ENCODE data around the gene NDUFAF2.
"Not testable (repeated sequence)": the region's sequence is repeated elsewhere in the genome, so short reads cannot be mapped to it uniquely, and the experiment has no call there.

The NDUFAF2 gene

GRCh38 chr5:61028382-61028781, 83.4 kb downstream of the NDUFAF2 start:
- H3K27ac Mint-ChIP-seq (ENCODE audit: low read depth), result no peak overlapping the region
- no peaks in the 10 kb centered on the region for H3K9me3 Mint-ChIP-seq
- ATAC-seq (replicated peaks; ENCODE audit: extremely low read depth, poor library complexity, severe bottlenecking) (no peak), DNase-seq (ENCODE audit: low spot score in 2 of 2) (no peak)
- H3K27me3 Mint-ChIP-seq, result no peaks in the 10 kb centered on the region
- no peaks in the 10 kb centered on the region for H3K36me3 Mint-ChIP-seq (ENCODE audit: insufficient read depth)
- H3K4me3 Mint-ChIP-seq, result no peak overlapping the region
- H3K4me1 Mint-ChIP-seq, result peaks cover 6% of the 10 kb centered on the region

- no peak overlapping the region for H3K4me3 Mint-ChIP-seq
- DNase-seq (ENCODE audit: low spot score in 2 of 2) (no peak), ATAC-seq (replicated peaks; ENCODE audit: extremely low read depth, poor library complexity, severe bottlenecking) (no peak)
- peaks cover 6% of the 10 kb centered on the region for H3K4me1 Mint-ChIP-seq
- H3K9me3 Mint-ChIP-seq, result no peaks in the 10 kb centered on the region
- no peak overlapping the region for H3K27ac Mint-ChIP-seq (ENCODE audit: low read depth)
- no peaks in the 10 kb centered on the region for H3K36me3 Mint-ChIP-seq (ENCODE audit: insufficient read depth)
- no peaks in the 10 kb centered on the region for H3K27me3 Mint-ChIP-seq
Measured at GRCh38 chr5:61029456-61030162, 84.6 kb downstream of the NDUFAF2 start.

DNA sequence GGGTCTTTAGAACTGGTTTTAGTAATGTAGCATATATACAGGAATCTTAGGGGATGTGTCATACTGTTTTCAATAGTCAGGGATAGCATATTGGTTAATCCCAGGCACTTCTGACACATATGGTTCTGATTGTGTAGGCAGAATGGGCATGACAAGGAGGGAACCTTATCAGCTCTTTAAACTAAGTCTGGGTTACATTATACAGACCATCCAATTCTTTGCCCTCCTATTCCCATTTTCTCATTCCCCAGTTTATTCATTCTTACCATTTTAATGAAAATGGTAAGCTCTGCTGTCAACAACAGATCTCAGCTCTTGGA, 85.1 kb downstream of the NDUFAF2 start:
- ATAC-seq (replicated peaks; ENCODE audit: extremely low read depth, poor library complexity, severe bottlenecking), result no peak
- DNase-seq (ENCODE audit: low spot score in 2 of 2), result no peak
- H3K27ac Mint-ChIP-seq (ENCODE audit: low read depth), result no peak overlapping the region

GRCh38 chr5:61031301-61031700, 86.3 kb downstream of the NDUFAF2 start:
- H3K27ac Mint-ChIP-seq (ENCODE audit: low read depth), result not testable (repeated sequence)

More for the DNA sequence above, 85.1 kb downstream of the NDUFAF2 start:
- Mint-ChIP-seq H3K36me3 (ENCODE audit: insufficient read depth) (no peaks in the 10 kb centered on the region), H3K9me3 (no peaks in the 10 kb centered on the region), H3K27me3 (no peaks in the 10 kb centered on the region), H3K4me3 (no peak overlapping the region), H3K4me1 (peaks cover 6% of the 10 kb centered on the region)

DNA sequence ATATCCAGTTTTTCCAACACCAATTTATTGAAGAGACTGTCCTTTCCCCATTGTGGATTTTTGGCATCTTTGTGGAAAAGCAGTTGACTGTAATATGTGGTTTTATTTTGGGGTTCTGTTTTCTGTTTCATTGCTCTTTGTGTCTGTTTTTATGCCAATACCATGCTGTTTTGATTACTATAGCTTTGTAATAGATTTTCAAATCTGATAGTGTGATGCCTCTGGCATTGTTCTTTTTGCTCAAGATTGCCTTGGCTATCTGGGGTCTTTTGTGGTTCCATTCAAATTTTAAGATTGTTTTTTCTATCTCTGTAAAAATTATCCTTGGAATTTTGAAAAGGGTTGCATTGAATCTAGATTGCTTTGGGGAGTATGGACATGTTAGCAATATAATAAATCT, 99.5 kb downstream of the NDUFAF2 start:
- no peaks in the 10 kb centered on the region for H3K27me3 Mint-ChIP-seq
- H3K36me3 Mint-ChIP-seq (ENCODE audit: insufficient read depth), result peaks cover 3% of the 10 kb centered on the region
- H3K4me3 Mint-ChIP-seq, result no peak overlapping the region
- H3K27ac Mint-ChIP-seq (ENCODE audit: low read depth), result no peak overlapping the region
- no peak for DNase-seq (ENCODE audit: low spot score in 2 of 2)
- peaks cover 5% of the 10 kb centered on the region for H3K9me3 Mint-ChIP-seq
- no peak for ATAC-seq (replicated peaks; ENCODE audit: extremely low read depth, poor library complexity, severe bottlenecking)
- peaks cover 8% of the 10 kb centered on the region for H3K4me1 Mint-ChIP-seq

More at GRCh38 chr5:61031301-61031700, 86.3 kb downstream of the NDUFAF2 start:
- H3K27me3 Mint-ChIP-seq; ATAC-seq (replicated peaks; ENCODE audit: extremely low read depth, poor library complexity, severe bottlenecking); DNase-seq (ENCODE audit: low spot score in 2 of 2); H3K4me3 Mint-ChIP-seq; H3K4me1 Mint-ChIP-seq; H3K9me3 Mint-ChIP-seq; H3K36me3 Mint-ChIP-seq (ENCODE audit: insufficient read depth): not testable (repeated sequence)

DNA sequence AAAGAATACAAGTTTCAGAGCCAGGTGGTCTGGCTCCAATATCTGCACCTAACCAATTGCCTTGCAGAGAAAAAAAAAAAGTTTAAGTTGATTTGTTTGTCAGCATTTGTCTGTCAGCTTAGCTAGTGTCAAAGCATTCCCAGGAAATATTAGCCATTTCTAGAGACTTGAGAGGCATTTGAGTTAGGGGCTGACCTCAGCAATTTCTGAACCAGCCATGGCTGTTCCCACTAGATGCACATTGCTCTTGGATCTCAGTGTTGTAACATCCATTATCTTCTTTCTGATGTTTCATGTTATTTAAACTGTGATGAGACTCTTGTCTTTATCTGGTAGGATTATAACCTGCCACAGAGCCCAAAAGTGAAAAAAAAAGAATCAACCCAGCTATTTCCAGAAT, 102.3 kb downstream of the NDUFAF2 start:
- Mint-ChIP-seq H3K27me3 (no peaks in the 10 kb centered on the region), H3K36me3 (ENCODE audit: insufficient read depth) (peaks cover 2% of the 10 kb centered on the region), H3K9me3 (peaks cover 5% of the 10 kb centered on the region), H3K4me1 (peaks cover 8% of the 10 kb centered on the region), H3K27ac (ENCODE audit: low read depth) (no peak overlapping the region), H3K4me3 (no peak overlapping the region)
- no peak for ATAC-seq (replicated peaks; ENCODE audit: extremely low read depth, poor library complexity, severe bottlenecking)
- DNase-seq (ENCODE audit: low spot score in 2 of 2), result no peak

DNA sequence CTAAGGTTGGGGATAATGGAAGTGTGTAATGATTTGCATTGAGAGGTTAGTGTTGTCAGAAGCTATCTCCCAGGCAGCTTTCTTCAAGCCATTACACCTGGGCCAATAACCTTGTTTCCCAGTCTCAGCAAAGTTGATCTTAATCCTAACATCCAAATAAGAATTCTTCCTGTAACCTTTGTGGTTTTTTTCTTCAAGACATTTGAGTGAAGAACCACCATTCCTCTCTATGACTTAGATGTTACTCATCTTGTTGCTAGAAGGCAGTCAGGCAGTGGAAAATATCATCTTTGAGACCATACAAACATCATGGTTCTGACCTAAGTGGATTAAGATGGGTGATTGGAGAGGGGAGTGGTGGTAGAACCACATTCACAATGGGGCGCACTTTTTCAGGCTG, 103.5 kb downstream of the NDUFAF2 start:
- DNase-seq (ENCODE audit: low spot score in 2 of 2) (no peak), ATAC-seq (replicated peaks; ENCODE audit: extremely low read depth, poor library complexity, severe bottlenecking) (no peak)
- peaks cover 8% of the 10 kb centered on the region for H3K4me1 Mint-ChIP-seq

DNA sequence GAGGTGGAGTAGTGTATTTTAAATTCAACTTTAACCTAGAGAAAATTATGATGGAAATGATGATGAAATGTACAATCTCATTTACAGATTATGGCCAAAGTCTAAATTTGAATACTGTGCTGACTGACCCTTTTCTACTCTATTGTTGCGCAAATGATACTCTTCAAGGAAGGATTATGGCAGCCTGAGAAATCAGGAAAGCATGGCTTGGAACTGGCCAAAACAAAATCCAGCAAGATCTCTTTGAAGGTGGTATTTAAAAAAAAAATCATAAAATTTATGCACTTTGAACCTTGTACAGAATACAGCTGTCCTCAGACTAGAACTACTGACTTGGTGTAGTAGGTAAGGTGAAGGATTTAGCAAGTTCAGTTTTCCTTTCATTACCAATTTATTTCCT, 105.3 kb downstream of the NDUFAF2 start:
- Mint-ChIP-seq H3K4me1 (peaks cover 8% of the 10 kb centered on the region), H3K27ac (ENCODE audit: low read depth) (no peak overlapping the region), H3K9me3 (no peaks in the 10 kb centered on the region), H3K36me3 (ENCODE audit: insufficient read depth) (peaks cover 2% of the 10 kb centered on the region), H3K4me3 (no peak overlapping the region), H3K27me3 (no peaks in the 10 kb centered on the region)
- DNase-seq (ENCODE audit: low spot score in 2 of 2), result no peak
- ATAC-seq (replicated peaks; ENCODE audit: extremely low read depth, poor library complexity, severe bottlenecking), result no peak

More for the DNA sequence above, 103.5 kb downstream of the NDUFAF2 start:
- H3K4me3 Mint-ChIP-seq, result no peak overlapping the region
- H3K27ac Mint-ChIP-seq (ENCODE audit: low read depth), result no peak overlapping the region
- peaks cover 2% of the 10 kb centered on the region for H3K36me3 Mint-ChIP-seq (ENCODE audit: insufficient read depth)
- no peaks in the 10 kb centered on the region for H3K27me3 Mint-ChIP-seq
- peaks cover 5% of the 10 kb centered on the region for H3K9me3 Mint-ChIP-seq

- peaks cover 2% of the 10 kb centered on the region for H3K36me3 Mint-ChIP-seq (ENCODE audit: insufficient read depth)
- H3K27me3 Mint-ChIP-seq, result no peaks in the 10 kb centered on the region
Measured at GRCh38 chr5:61051267-61051666, 106.3 kb downstream of the NDUFAF2 start.

GRCh38 chr5:61052882-61053281, 107.9 kb downstream of the NDUFAF2 start:
- no peaks in the 10 kb centered on the region for H3K9me3 Mint-ChIP-seq
- H3K27me3 Mint-ChIP-seq, result no peaks in the 10 kb centered on the region
- H3K36me3 Mint-ChIP-seq (ENCODE audit: insufficient read depth), result peaks cover 2% of the 10 kb centered on the region
- no peak overlapping the region for H3K4me3 Mint-ChIP-seq
- ATAC-seq (replicated peaks; ENCODE audit: extremely low read depth, poor library complexity, severe bottlenecking), result no peak
- H3K4me1 Mint-ChIP-seq, result no peaks in the 10 kb centered on the region
- no peak overlapping the region for H3K27ac Mint-ChIP-seq (ENCODE audit: low read depth)
- no peak for DNase-seq (ENCODE audit: low spot score in 2 of 2)

More at GRCh38 chr5:61051267-61051666, 106.3 kb downstream of the NDUFAF2 start:
- ATAC-seq (replicated peaks; ENCODE audit: extremely low read depth, poor library complexity, severe bottlenecking), result no peak
- H3K9me3 Mint-ChIP-seq, result no peaks in the 10 kb centered on the region
- no peak overlapping the region for H3K27ac Mint-ChIP-seq (ENCODE audit: low read depth)
- no peak for DNase-seq (ENCODE audit: low spot score in 2 of 2)
- H3K4me1 Mint-ChIP-seq, result no peaks in the 10 kb centered on the region
- H3K4me3 Mint-ChIP-seq, result no peak overlapping the region

- DNase-seq (ENCODE audit: low spot score in 2 of 2), result no peak
Measured at GRCh38 chr5:61053937-61054336, 108.9 kb downstream of the NDUFAF2 start.

DNA sequence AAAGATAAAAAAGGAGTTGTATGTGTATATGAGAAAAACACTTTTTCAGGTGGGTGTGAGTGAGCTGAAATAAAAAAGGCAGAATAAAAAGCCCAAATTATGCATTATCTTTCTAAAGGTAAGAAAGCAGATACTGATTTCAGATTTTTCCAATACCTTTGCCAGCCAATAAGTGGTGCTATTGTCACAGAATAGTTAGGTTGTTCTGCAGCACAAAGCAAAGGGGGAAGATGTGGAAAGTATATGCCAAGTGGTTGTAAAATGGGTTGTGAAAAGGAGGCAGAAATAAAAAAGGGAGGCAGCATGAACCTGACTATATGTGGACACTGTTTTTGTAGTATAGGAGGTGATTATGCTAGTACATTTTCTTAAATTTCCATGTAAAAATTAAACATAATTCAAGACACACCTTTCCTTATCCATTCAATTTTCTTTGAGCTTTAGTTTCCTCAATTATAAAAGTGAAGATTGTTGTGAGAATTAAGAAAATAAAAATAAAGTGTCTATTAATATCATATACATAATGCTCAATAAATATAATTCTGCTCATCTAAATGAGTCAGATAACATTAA, 110.5 kb downstream of the NDUFAF2 start:
- no peaks in the 10 kb centered on the region for H3K4me1 Mint-ChIP-seq
- no peak overlapping the region for H3K27ac Mint-ChIP-seq (ENCODE audit: low read depth)
- H3K27me3 Mint-ChIP-seq, result no peaks in the 10 kb centered on the region
- ATAC-seq (replicated peaks; ENCODE audit: extremely low read depth, poor library complexity, severe bottlenecking) (no peak), DNase-seq (ENCODE audit: low spot score in 2 of 2) (no peak)
- H3K36me3 Mint-ChIP-seq (ENCODE audit: insufficient read depth), result no peaks in the 10 kb centered on the region
- no peak overlapping the region for H3K4me3 Mint-ChIP-seq
- H3K9me3 Mint-ChIP-seq, result no peaks in the 10 kb centered on the region

More at GRCh38 chr5:61053937-61054336, 108.9 kb downstream of the NDUFAF2 start:
- no peaks in the 10 kb centered on the region for H3K9me3 Mint-ChIP-seq
- no peaks in the 10 kb centered on the region for H3K4me1 Mint-ChIP-seq
- no peaks in the 10 kb centered on the region for H3K36me3 Mint-ChIP-seq (ENCODE audit: insufficient read depth)
- H3K27ac Mint-ChIP-seq (ENCODE audit: low read depth), result no peak overlapping the region
- no peaks in the 10 kb centered on the region for H3K27me3 Mint-ChIP-seq
- H3K4me3 Mint-ChIP-seq, result no peak overlapping the region
- ATAC-seq (replicated peaks; ENCODE audit: extremely low read depth, poor library complexity, severe bottlenecking), result no peak

GRCh38 chr5:61059499-61059898, 114.5 kb downstream of the NDUFAF2 start:
- ATAC-seq (replicated peaks; ENCODE audit: extremely low read depth, poor library complexity, severe bottlenecking) (no peak), DNase-seq (ENCODE audit: low spot score in 2 of 2) (no peak)
- Mint-ChIP-seq H3K9me3 (peaks cover 8% of the 10 kb centered on the region), H3K27me3 (no peaks in the 10 kb centered on the region), H3K36me3 (ENCODE audit: insufficient read depth) (no peaks in the 10 kb centered on the region), H3K4me3 (no peak overlapping the region), H3K27ac (ENCODE audit: low read depth) (no peak overlapping the region), H3K4me1 (no peaks in the 10 kb centered on the region)
